ENCODE data around the gene NMD3. TPM values are rescaled to one million over a fixed set of nuclear protein-coding genes. Genes with fewer than 3 reads are reported as not detected.

The NMD3 gene
- polyA plus RNA-seq, 1 donor from 2014 or later, result 25.3 TPM

GRCh38 chr3:161251716-161252115 is 30.6 kb downstream of the NMD3 start:
- peaks cover 19% of the 10 kb centered on the region for H3K36me3 ChIP-seq (ENCODE audit: insufficient read depth, low read length)
- no peaks in the 10 kb centered on the region for H3K9me2 ChIP-seq (ENCODE audit: insufficient read depth, low read length)
- H3K27ac ChIP-seq (ENCODE audit: low read length), result no peak overlapping the region
- H3K9me3 ChIP-seq (ENCODE audit: low read length), result no peaks in the 10 kb centered on the region
- no peaks in the 10 kb centered on the region for H3K27me3 ChIP-seq (ENCODE audit: insufficient read depth, low read depth, low read length)
- no peaks in the 10 kb centered on the region for H4K20me1 ChIP-seq (ENCODE audit: insufficient read depth)
- H3K4me2 ChIP-seq (ENCODE audit: low read length), result no peak overlapping the region
- TF ChIP-seq RAD21 (conservative IDR thresholded peaks at IDR 0.05), result no peak
- no peak for TF ChIP-seq MXI1 (conservative IDR thresholded peaks at IDR 0.05; ENCODE audit: poor library complexity, severe bottlenecking)
- no peak for TF ChIP-seq SMC3 (conservative IDR thresholded peaks at IDR 0.05; ENCODE audit: poor library complexity)
- no peak for TF ChIP-seq CTCF (IDR thresholded peaks at IDR 0.05; ENCODE audit: poor library complexity, severe bottlenecking)
- TF ChIP-seq POLR2AphosphoS5 (IDR thresholded peaks at IDR 0.05), result no peak
- TF ChIP-seq REST (IDR thresholded peaks at IDR 0.05; ENCODE audit: borderline replicate concordance), result no peak
- H3K4me3 ChIP-seq (ENCODE audit: low read length), result no peak overlapping the region
- H3F3A ChIP-seq (ENCODE audit: insufficient read depth, low read length, poor library complexity, severe bottlenecking), result no peaks in the 10 kb centered on the region
- no peaks in the 10 kb centered on the region for H3K79me2 ChIP-seq (replicated peaks; ENCODE audit: insufficient read depth, low read length)
- H2AFZ ChIP-seq (ENCODE audit: low read depth, low read length), result no peak overlapping the region
- no peak overlapping the region for H3K9ac ChIP-seq (ENCODE audit: low read length)

GRCh38 chr3:161252143-161252542 is 31.0 kb downstream of the NMD3 start:
- Histone ChIP-seq H3K27me3 (ENCODE audit: insufficient read depth, low read depth, low read length) (no peaks in the 10 kb centered on the region), H4K20me1 (ENCODE audit: insufficient read depth) (no peaks in the 10 kb centered on the region), H3K36me3 (ENCODE audit: insufficient read depth, low read length) (peaks cover 19% of the 10 kb centered on the region), H3K9me3 (ENCODE audit: low read length) (no peaks in the 10 kb centered on the region), H3K79me2 (replicated peaks; ENCODE audit: insufficient read depth, low read length) (no peaks in the 10 kb centered on the region), H2AFZ (ENCODE audit: low read depth, low read length) (no peak overlapping the region), H3F3A (ENCODE audit: insufficient read depth, low read length, poor library complexity, severe bottlenecking) (no peaks in the 10 kb centered on the region), H3K9me2 (ENCODE audit: insufficient read depth, low read length) (no peaks in the 10 kb centered on the region), H3K27ac (ENCODE audit: low read length) (no peak overlapping the region), H3K4me3 (ENCODE audit: low read length) (no peak overlapping the region), H3K9ac (ENCODE audit: low read length) (no peak overlapping the region), H3K4me2 (ENCODE audit: low read length) (no peak overlapping the region)
- no peak for TF ChIP-seq RAD21 (conservative IDR thresholded peaks at IDR 0.05)
- TF ChIP-seq CTCF (IDR thresholded peaks at IDR 0.05; ENCODE audit: poor library complexity, severe bottlenecking), result no peak
- no peak for TF ChIP-seq MXI1 (conservative IDR thresholded peaks at IDR 0.05; ENCODE audit: poor library complexity, severe bottlenecking)
- TF ChIP-seq REST (IDR thresholded peaks at IDR 0.05; ENCODE audit: borderline replicate concordance), result no peak
- no peak for TF ChIP-seq EP300 (conservative IDR thresholded peaks at IDR 0.05; ENCODE audit: poor library complexity, severe bottlenecking)
- TF ChIP-seq SMC3 (conservative IDR thresholded peaks at IDR 0.05; ENCODE audit: poor library complexity), result no peak
- no peak for TF ChIP-seq POLR2AphosphoS5 (IDR thresholded peaks at IDR 0.05)
- TF ChIP-seq TAF1 (IDR thresholded peaks at IDR 0.05; ENCODE audit: low read depth), result no peak
- no peak for TF ChIP-seq EZH2 (IDR thresholded peaks at IDR 0.05; ENCODE audit: borderline replicate concordance, insufficient read depth, low read length, poor library complexity, severe bottlenecking)

All from neural cell (in vitro differentiated cells).